BJ (cell line): Measurements from ENCODE around the gene ARHGDIA. TPM values are rescaled to one million over a fixed set of nuclear protein-coding genes. Genes with fewer than 3 reads are reported as not detected.

Experiments
- CTCF ChIA-PET: fragments of 350-600 bp; formaldehyde crosslinking; extraction: SDS; loops from one replicate; lab custom pipeline; 2021; ENCODE audit warnings: antibody characterized with exemption, inconsistent platforms; lab: Yijun Ruan, JAX
- POLR2A ChIA-PET: fragments of 300-600 bp; sonication (Branson Sonifier 250); formaldehyde crosslinking; extraction: SDS; loops from one replicate; lab custom pipeline; 2021; ENCODE audit warnings: antibody characterized with exemption; lab: Charles Lee
- DNase-seq: peaks from one replicate; pipeline ENCODE4 v3.0.0-alpha.2; 2011; ENCODE audit warnings: low read depth
- H3K27me3 ChIP-seq: 2 replicates; pipeline ENCODE4 v1.6.0; 2011; ENCODE audit warnings: low read length; ENCODE audit not compliant: control insufficient read depth, insufficient read depth
- H3K36me3 ChIP-seq: 2 replicates; pipeline ENCODE4 v1.5.1; 2011; ENCODE audit warnings: low read length; ENCODE audit not compliant: control insufficient read depth, insufficient read depth
- H3K4me3 ChIP-seq: 2 replicates; pipeline ENCODE4 v1.5.1; 2011; ENCODE audit warnings: low read depth, mild to moderate bottlenecking, control low read depth, low read length
- polyA plus RNA-seq: library from polyadenylated mRNA; depleted of rRNA; stranded (reverse); fragments of >200 nt; gene quantifications from 2 replicates; pipeline ENCODE4 v1.2.3, GENCODE V29; 2011
- TF ChIP-seq, protein P1 (sequence below): IDR thresholded peaks from 2 replicates; pipeline ENCODE4 v1.5.1; 2011; ENCODE audit warnings: low read depth, mild to moderate bottlenecking, control low read depth, inconsistent platforms, low read length, moderate library complexity; ENCODE audit not compliant: insufficient read depth

Gene ARHGDIA
- polyA plus RNA-seq, 1 experiment = 163 TPM

DNA sequence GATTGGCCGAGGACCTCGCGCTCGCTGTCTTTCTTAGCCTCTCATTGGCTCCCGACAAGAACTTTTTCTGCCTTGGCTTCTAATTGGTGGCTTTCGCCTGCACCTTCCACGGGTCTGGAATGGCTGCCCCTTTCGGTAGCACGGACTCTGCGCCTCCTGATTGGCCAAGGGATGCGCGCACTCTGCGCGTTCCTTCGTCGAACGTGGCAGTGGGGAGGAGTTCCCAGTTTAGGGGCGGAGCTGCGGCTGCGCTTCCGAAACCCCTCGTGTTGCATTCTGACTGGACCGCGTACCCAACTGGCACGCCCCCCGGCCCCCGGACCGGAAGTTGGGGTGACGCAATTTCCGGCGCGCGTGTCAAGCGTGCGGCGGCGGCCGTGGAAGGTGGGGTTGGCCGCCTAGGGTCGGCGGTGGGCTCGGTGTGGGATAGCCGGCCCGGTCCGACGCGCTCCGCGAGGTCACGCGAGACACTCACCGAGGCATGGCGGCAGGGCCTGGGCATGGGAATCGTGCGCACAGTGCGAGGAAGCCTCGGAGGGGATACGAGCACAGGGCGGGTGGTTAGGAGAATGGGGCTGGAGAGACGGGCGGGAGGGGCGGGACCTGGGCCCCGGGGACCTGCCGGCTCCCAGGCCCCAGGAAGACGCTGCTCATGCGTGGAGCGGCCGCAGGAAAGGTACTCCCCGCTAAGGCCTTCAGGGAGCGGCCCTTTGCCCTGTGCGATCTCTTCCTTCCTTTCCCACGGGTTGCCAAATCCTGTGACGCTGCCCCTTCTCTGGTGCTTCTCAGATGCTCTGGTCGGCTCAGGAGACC, 10.2 kb downstream of the ARHGDIA start:
- ChIA-PET POLR2A (interaction anchor here (0.6 kb wide), 1 partner anchor 89 kb away, joined by 4 read pairs; no protein-coding TSS in a partner anchor), CTCF (interaction anchor here (1.6 kb wide), 1 partner anchor 8 kb away, joined by 5 read pairs; no protein-coding TSS in a partner anchor)
- Histone ChIP-seq H3K36me3 (peaks cover 12% of the 10 kb centered on the region), H3K4me3 (peak overlapping the region; percentile 83), H3K27me3 (no peaks in the 10 kb centered on the region)
- TF ChIP-seq, protein P1, sequence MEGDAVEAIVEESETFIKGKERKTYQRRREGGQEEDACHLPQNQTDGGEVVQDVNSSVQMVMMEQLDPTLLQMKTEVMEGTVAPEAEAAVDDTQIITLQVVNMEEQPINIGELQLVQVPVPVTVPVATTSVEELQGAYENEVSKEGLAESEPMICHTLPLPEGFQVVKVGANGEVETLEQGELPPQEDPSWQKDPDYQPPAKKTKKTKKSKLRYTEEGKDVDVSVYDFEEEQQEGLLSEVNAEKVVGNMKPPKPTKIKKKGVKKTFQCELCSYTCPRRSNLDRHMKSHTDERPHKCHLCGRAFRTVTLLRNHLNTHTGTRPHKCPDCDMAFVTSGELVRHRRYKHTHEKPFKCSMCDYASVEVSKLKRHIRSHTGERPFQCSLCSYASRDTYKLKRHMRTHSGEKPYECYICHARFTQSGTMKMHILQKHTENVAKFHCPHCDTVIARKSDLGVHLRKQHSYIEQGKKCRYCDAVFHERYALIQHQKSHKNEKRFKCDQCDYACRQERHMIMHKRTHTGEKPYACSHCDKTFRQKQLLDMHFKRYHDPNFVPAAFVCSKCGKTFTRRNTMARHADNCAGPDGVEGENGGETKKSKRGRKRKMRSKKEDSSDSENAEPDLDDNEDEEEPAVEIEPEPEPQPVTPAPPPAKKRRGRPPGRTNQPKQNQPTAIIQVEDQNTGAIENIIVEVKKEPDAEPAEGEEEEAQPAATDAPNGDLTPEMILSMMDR = 0 out of 2 replicates have a peak, but pooled peaks have one; percentile 18
- DNase-seq = peak; percentile 100

DNA sequence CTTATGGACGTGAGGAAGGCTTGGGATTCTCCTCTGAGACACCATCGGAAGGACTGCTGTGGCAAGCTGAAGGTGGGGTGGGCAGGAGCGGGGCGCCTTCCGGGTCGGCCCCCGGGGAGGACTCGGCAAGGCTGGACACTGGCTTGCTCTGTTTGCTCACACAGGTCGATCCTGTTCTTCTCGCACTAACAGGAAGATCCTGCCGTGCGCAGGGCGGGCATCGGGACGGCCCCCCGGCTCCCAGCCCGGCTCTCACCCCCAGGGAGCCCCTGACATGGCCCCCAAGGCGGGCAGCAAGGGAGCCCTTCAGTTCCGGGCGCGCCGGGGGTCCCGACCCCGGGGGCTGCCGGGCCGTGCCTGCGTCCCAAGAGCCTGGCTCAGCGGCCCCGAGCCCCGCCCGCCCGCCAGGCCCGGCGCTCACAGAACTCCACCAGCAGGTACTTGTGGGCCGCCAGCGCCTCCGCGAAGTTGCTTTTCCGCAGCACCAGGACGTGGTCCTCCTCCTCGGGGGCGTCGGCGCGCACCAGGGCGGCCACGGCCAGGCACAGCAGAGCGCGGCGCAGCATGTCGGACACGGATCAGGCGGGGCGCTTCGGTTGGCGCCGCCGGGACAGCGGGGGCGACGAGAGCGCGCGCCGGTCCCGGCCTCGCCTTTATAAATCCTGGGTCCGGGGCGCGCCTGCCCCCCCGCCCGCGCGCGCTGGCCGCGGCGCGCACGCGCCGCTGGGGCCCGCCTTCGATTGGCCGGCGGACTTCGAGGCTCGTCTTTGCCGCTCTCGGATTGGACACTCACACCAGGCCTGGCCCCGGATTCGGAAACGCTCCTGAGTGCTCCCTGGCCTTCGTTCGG, 11.0 kb downstream of the ARHGDIA start, which contains the start of gene P4HB:
TSS of gene P4HB (minus strand) at position 630 of the 850 bp plus-strand sequence. CDS start at position 566, 64 bp downstream.
- Histone ChIP-seq H3K27me3 (no peaks in the 10 kb centered on the region), H3K4me3 (peak within 1 kb of the TSS; percentile 83), H3K36me3 (peaks cover 12% of the 10 kb centered on the region)
- no peak for DNase-seq
- POLR2A ChIA-PET = interaction anchor here (0.6 to 0.7 kb wide), 2 partner anchors 12 to 105 kb away, joined by 5 read pairs; no protein-coding TSS in a partner anchor
- TF ChIP-seq, protein P1 = no peak
- CTCF ChIA-PET = interaction anchor here (0.8 to 1.6 kb wide), 3 partner anchors 9 to 17 kb away, joined by 3 to 5 read pairs (median 3); no protein-coding TSS in a partner anchor

GRCh38 chr17:81858967-81859905, 11.9 kb downstream of the ARHGDIA start:
- TF ChIP-seq, protein P1 = no peak
- DNase-seq = no peak
- POLR2A ChIA-PET = interaction anchor here (0.6 to 0.7 kb wide), 2 partner anchors 13 to 106 kb away, joined by 5 read pairs; no protein-coding TSS in a partner anchor
- Histone ChIP-seq H3K27me3 (no peaks in the 10 kb centered on the region), H3K36me3 (peaks cover 17% of the 10 kb centered on the region), H3K4me3 (peak overlapping the region; percentile 78)
- CTCF ChIA-PET = interaction anchor here (0.8 to 1.0 kb wide), 2 partner anchors 10 to 16 kb away, joined by 3 read pairs; no protein-coding TSS in a partner anchor

- Histone ChIP-seq H3K36me3 (peaks cover 26% of the 10 kb centered on the region), H3K27me3 (no peaks in the 10 kb centered on the region), H3K4me3 (peak overlapping the region; percentile 78)
- ChIA-PET CTCF (no interaction called here), POLR2A (interaction anchor here (0.6 kb wide), 2 partner anchors 13 to 156 kb away, joined by 11 to 18 read pairs; no protein-coding TSS in a partner anchor)
- TF ChIP-seq, protein P1 = no peak
- no peak for DNase-seq
Observed at GRCh38 chr17:81858170-81858966, 12.8 kb downstream of the ARHGDIA start.
